ENCODE results near the gene TTC7B.

GRCh38 chr14:90483117-90483516, 333.1 kb downstream of the TTC7B start:
- TF ChIP-seq REST (IDR thresholded peaks at IDR 0.05; ENCODE audit: unreplicated experiment) (no peak), CTCF (conservative IDR thresholded peaks at IDR 0.05; ENCODE audit: low read depth in 2 of 2) (no peak)

All from GM23338 (cell line).